ENCODE data around the gene DTX1. TPM values are rescaled to one million over a fixed set of nuclear protein-coding genes. Genes with fewer than 3 reads are reported as not detected.

The DTX1 gene
- total RNA-seq (2014; rRNA removed; shearing (Covaris generic)) = 0.05 TPM in 1 of 2 replicates, not detected in the other
- polyA plus RNA-seq (2015; cell fraction: cytosol; rRNA removed) = 0.08 and 0.15 TPM in 2 replicates
- 0.03 and 0.07 TPM in 2 replicates for polyA plus RNA-seq (2015; cell fraction: nucleus; rRNA removed)

GRCh38 chr12:113056631-113057488, at the start of gene DTX1:
Gene DTX1 (plus strand): TSS chr12:113056730. CDS start chr12:113058193, 1,463 bp downstream.
- no peak for DNase-seq (ENCODE audit: low read depth)

- peak; percentile 94 for DNase-seq (ENCODE audit: low read depth)
These were observed 49.4 kb upstream of the DTX1 start for GRCh38 chr12:113007166-113007565.

- no peak for DNase-seq (ENCODE audit: low read depth)
These were observed 45.8 kb upstream of the DTX1 start for GRCh38 chr12:113010701-113011100.

- DNase-seq (ENCODE audit: low read depth) = no peak
These were observed 42.0 kb upstream of the DTX1 start for GRCh38 chr12:113014565-113014964.

- no peak for DNase-seq (ENCODE audit: low read depth)
These were observed 39.7 kb upstream of the DTX1 start for GRCh38 chr12:113016796-113017195.

- DNase-seq (ENCODE audit: low read depth) = peak; percentile 88
These were observed 37.5 kb upstream of the DTX1 start for GRCh38 chr12:113019025-113019424.

GRCh38 chr12:113021500-113021899, 35.0 kb upstream of the DTX1 start:
- no peak for DNase-seq (ENCODE audit: low read depth)

GRCh38 chr12:113022563-113023297, 33.8 kb upstream of the DTX1 start:
- no peak for DNase-seq (ENCODE audit: low read depth)

- no peak for DNase-seq (ENCODE audit: low read depth)
These were observed 28.8 kb upstream of the DTX1 start for GRCh38 chr12:113027726-113028125.

GRCh38 chr12:113030875-113031525, 25.5 kb upstream of the DTX1 start:
- peak; percentile 85 for DNase-seq (ENCODE audit: low read depth)

GRCh38 chr12:113039911-113040445, 16.6 kb upstream of the DTX1 start:
- DNase-seq (ENCODE audit: low read depth) = peak; percentile 66

GRCh38 chr12:113040722-113041171, 15.8 kb upstream of the DTX1 start:
- DNase-seq (ENCODE audit: low read depth) = peak; percentile 99

GRCh38 chr12:113041560-113041959, 15.0 kb upstream of the DTX1 start:
- DNase-seq (ENCODE audit: low read depth) = no peak

- DNase-seq (ENCODE audit: low read depth) = no peak
These were observed 13.3 kb upstream of the DTX1 start for GRCh38 chr12:113043240-113043639.

GRCh38 chr12:113044516-113044915, 12.0 kb upstream of the DTX1 start:
- DNase-seq (ENCODE audit: low read depth) = no peak

GRCh38 chr12:113048716-113049127, 7.8 kb upstream of the DTX1 start:
- peak; percentile 56 for DNase-seq (ENCODE audit: low read depth)

- DNase-seq (ENCODE audit: low read depth) = peak; percentile 54
These were observed 6.4 kb upstream of the DTX1 start for GRCh38 chr12:113049976-113050742.

GRCh38 chr12:113050795-113051194, 5.7 kb upstream of the DTX1 start:
- no peak for DNase-seq (ENCODE audit: low read depth)

- no peak for DNase-seq (ENCODE audit: low read depth)
These were observed 4.8 kb upstream of the DTX1 start for GRCh38 chr12:113051759-113052158.

- no peak for DNase-seq (ENCODE audit: low read depth)
These were observed 4.2 kb upstream of the DTX1 start for GRCh38 chr12:113052326-113052725.
